ENCODE measurements around the gene TMEM198.

Gene TMEM198

GRCh38 chr2:219561179-219562048 lies 17.6 kb downstream of the TMEM198 start:
- no peak for DNase-seq (ENCODE audit: low read depth in 2 of 3, low spot score in 1 of 3)

GRCh38 chr2:219562049-219563020 lies 18.5 kb downstream of the TMEM198 start:
- no peak for DNase-seq (ENCODE audit: low read depth in 2 of 3, low spot score in 1 of 3)

GRCh38 chr2:219563271-219563928 lies 19.6 kb downstream of the TMEM198 start:
- DNase-seq (ENCODE audit: low read depth in 2 of 3, low spot score in 1 of 3) = no peak

GRCh38 chr2:219565130-219566080 lies 21.6 kb downstream of the TMEM198 start:
- no peak for DNase-seq (ENCODE audit: low read depth in 2 of 3, low spot score in 1 of 3)

GRCh38 chr2:219566640-219567039 lies 22.8 kb downstream of the TMEM198 start:
- DNase-seq (ENCODE audit: low read depth in 2 of 3, low spot score in 1 of 3) = no peak

- no peak for DNase-seq (ENCODE audit: low read depth in 2 of 3, low spot score in 1 of 3)
Measured at GRCh38 chr2:219567131-219567530, 23.3 kb downstream of the TMEM198 start.

GRCh38 chr2:219567791-219568361 lies 24.0 kb downstream of the TMEM198 start:
- no peak for DNase-seq (ENCODE audit: low read depth in 2 of 3, low spot score in 1 of 3)

- no peak for DNase-seq (ENCODE audit: low read depth in 2 of 3, low spot score in 1 of 3)
Measured at GRCh38 chr2:219569041-219569440, 25.2 kb downstream of the TMEM198 start.

GRCh38 chr2:219569635-219570034 lies 25.8 kb downstream of the TMEM198 start:
- no peak for DNase-seq (ENCODE audit: low read depth in 2 of 3, low spot score in 1 of 3)

GRCh38 chr2:219570194-219570923 lies 26.5 kb downstream of the TMEM198 start:
- no peak for DNase-seq (ENCODE audit: low read depth in 2 of 3, low spot score in 1 of 3)

GRCh38 chr2:219570924-219571310 lies 27.1 kb downstream of the TMEM198 start:
- no peak for DNase-seq (ENCODE audit: low read depth in 2 of 3, low spot score in 1 of 3)

GRCh38 chr2:219571311-219572236 lies 27.7 kb downstream of the TMEM198 start, which contains the start of gene OBSL1:
Gene OBSL1 (minus strand): TSS chr2:219571539. CDS start chr2:219571232, 307 bp downstream.
- no peak for DNase-seq (ENCODE audit: low read depth in 2 of 3, low spot score in 1 of 3)

GRCh38 chr2:219572237-219573001 lies 28.6 kb downstream of the TMEM198 start, which contains the start of gene INHA:
Gene INHA (plus strand): TSS chr2:219572310. CDS start chr2:219572375, 65 bp downstream.
- DNase-seq (ENCODE audit: low read depth in 2 of 3, low spot score in 1 of 3) = no peak

- DNase-seq (ENCODE audit: low read depth in 2 of 3, low spot score in 1 of 3) = no peak
Measured at GRCh38 chr2:219573166-219573565, 29.3 kb downstream of the TMEM198 start.

GRCh38 chr2:219574484-219575311 lies 30.9 kb downstream of the TMEM198 start:
- DNase-seq (ENCODE audit: low read depth in 2 of 3, low spot score in 1 of 3) = no peak

All from stimulated activated CD4-positive, alpha-beta T cell treated with anti-CD3 and anti-CD28 coated beads, Interleukin-12 subunit alpha, Interleukin-12 subunit beta, amount 100 ng/mL, for 48 hours (primary cell).